ENCODE measurements around the gene SLC16A12.

DNA sequence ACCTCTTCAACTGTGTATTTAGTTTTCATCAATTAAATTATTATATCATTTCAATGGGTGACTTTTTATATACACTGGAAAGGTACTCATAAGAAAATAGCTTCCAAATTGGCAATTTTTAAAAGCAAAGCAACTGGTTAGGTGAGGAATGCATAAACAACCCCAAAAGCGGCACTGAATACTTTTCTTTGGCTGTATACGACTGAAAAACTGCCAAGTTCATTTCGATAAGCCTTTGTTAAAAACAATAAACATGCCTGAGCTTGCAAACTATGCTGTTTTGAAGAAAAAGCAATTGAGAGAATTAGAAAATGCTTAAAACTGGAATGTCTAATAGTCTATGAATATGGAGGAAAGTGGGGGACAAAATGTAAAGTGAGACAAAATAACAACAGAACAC is 2.9 kb downstream of the SLC16A12 start:
- TF ChIP-seq, protein P1, sequence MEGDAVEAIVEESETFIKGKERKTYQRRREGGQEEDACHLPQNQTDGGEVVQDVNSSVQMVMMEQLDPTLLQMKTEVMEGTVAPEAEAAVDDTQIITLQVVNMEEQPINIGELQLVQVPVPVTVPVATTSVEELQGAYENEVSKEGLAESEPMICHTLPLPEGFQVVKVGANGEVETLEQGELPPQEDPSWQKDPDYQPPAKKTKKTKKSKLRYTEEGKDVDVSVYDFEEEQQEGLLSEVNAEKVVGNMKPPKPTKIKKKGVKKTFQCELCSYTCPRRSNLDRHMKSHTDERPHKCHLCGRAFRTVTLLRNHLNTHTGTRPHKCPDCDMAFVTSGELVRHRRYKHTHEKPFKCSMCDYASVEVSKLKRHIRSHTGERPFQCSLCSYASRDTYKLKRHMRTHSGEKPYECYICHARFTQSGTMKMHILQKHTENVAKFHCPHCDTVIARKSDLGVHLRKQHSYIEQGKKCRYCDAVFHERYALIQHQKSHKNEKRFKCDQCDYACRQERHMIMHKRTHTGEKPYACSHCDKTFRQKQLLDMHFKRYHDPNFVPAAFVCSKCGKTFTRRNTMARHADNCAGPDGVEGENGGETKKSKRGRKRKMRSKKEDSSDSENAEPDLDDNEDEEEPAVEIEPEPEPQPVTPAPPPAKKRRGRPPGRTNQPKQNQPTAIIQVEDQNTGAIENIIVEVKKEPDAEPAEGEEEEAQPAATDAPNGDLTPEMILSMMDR (IDR thresholded peaks at IDR 0.05), result no peak
- TF ChIP-seq POLR2A (IDR thresholded peaks at IDR 0.05), result no peak
